Activated CD4-positive, alpha-beta T cell treated with anti-CD3 and anti-CD28 coated beads for 1 hour (primary cell): ENCODE measurements around the gene MIEF2.
"Not testable (repeated sequence)": the region's sequence is repeated elsewhere in the genome, so short reads cannot be mapped to it uniquely, and the experiment has no call there.

Experiments
- DNase-seq: peaks from one replicate; pipeline ENCODE4 v3.0.0-alpha.2; 2020

MIEF2 gene

DNA sequence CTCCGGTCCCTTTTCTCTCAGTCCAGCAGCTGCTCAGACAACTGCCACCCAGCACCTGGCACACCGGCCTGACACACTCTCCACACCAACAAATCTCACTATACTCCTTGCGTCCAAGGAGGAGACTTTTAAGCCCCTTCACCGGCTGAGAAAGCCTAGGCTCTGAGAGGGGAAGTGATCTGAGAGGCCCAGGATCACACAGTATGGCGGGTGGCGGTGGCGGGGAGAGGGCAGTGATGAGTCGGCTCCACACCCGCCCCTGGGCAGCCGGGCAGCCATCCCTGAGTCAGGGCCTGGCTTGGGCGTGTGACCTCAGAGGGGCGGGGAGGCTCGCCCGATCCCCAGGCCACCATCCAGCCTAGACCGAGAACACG, 2.5 kb upstream of the MIEF2 start:
- no peak for DNase-seq

DNA sequence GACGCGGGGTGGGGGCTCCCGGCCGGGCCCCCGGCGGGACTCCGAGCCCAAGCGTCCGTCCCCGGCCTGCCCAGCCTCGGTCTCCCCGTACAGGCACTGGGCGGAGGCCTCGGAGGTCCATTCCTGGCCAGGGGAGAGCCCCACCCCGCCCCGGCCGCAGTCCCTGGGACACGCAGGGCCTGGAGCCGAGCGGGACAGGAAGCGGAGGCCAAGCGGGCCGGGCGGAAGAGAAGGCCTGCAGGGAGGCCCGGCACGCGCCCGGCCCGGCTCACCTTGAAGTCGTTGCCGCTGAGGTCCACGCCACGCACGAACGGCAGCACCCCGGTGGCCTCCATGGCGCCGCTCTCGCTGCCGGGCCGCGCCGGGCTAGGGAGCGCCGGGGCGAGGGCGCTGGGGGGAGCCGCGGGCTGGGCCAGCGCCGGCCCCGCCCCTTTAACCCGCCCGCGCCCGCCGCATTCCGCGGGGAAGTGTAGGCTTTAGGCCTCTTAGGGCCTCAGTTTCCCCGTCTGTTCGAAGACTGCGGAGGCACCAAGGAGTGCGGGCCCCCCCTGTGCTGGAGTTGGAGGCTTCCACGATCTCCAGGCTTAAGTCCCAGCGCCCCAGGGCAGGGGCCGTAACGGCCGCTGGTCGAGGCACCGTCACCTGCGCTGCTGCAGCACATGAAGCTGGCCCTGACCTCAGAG, 2.0 kb upstream of the MIEF2 start, which contains the start of gene FLII:
FLII (minus strand) TSS at position 383 of the 683 bp plus-strand sequence; CDS start at position 335, 48 bp downstream.
- peak; percentile 39 for DNase-seq

DNA sequence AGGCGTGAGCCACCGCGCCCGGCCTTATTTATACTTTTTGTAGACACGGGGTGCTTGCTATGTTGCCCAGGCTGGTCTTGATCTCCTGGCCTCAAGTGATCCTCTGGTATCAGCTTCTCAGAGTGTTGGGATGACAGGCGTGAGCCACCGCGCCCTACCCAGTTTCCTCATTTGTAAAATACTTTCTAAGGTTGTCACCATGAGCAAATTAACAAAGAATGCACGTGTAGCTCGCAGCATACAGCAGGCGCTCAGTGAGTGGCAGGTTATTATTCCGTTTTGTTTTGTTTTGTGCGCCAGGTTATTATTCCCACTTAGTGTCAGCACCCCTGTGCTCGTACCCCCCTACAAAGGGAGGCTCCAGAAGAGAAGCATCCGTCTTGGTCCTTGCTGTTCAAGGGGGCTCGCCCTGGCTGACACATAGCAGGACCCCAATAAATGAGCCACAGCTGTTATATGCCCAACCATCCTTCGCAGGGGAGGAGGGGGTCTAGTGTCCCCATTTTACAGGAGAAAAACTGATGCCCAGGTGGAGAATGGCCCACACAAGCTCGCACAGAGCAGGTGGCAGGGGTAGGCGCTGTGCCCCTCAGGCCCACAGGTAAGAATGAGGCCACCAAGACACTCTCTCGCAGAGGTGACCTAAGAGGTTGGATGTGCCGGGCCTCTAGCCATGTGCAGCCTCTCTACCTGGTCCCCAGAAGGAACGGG, 686 bp upstream of the MIEF2 start:
- DNase-seq = no peak

DNA sequence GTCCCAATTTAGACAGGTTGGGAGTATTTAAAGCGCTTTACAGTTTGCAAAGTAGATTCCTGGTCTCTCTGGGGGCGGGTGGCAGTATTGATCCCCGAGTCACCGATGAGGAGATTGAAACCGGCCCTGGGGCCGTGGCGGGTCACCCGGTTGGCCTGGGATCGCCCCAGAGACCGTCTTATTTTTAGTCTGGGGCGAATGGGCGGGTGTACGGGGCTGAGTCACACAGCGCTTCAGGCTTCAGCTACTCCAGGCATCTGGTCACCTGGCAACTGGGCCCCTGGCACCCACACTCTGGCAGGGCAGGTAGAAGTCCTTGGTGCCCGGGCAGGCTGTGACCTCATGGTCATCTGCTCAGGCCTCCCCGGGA, 669 bp downstream of the MIEF2 start:
- DNase-seq = no peak

DNA sequence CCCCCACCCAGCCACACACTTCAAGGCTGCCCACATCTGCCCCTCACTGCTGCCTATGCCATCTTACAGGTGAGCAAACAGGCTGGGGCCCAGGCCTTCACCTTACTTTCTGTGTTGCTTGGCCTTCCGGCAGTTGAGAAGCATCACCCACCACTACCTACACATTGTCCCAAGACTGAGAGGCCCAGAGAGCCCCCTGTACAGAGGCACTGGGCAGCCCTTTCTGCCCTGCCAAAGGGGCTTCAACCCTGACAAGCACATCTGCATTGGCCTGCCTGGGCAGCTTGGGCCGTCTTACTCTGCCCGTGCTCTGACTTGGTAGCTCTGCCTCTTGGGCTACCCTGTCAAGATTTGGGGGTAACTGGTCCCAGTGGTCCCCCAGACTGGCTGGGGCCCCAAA, 1.2 kb downstream of the MIEF2 start:
- DNase-seq = no peak

DNA sequence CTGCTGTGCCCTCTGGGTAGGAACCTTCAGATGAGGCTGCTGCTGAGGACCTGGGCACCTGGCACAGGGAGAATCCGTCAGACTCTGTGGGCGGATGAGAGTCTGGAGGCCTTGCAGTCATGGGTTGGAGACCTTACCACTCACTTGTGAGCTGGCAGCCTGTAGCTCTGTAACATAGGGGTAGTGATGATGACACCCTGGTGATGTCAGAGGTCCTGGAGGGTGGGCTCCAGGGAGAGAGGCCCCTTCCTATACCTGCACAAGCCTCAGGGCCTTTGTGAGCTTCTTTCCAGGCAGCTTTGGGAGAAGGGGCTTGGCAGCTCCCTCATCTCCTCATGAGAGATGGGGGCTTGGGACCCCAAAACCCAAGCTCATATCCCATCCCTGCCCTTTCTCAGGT, 1.6 kb downstream of the MIEF2 start:
- no peak for DNase-seq

DNA sequence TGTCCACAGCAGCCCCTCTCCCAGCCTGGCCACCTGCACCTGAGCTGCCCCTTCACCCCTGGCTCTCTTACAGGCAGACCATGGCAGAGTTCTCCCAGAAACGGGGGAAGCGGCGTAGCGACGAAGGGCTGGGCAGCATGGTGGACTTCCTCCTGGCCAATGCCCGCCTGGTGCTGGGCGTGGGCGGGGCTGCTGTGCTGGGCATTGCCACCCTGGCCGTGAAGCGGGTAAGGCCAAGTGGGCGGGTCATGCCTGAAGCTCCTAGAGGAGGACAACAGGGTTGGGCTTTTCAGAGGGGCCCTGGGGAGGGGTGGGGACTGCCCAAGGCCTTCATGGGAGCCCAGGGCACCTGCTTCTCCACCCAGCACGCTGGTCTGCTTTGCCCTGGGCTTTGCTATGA, 2.2 kb downstream of the MIEF2 start:
- no peak for DNase-seq

DNA sequence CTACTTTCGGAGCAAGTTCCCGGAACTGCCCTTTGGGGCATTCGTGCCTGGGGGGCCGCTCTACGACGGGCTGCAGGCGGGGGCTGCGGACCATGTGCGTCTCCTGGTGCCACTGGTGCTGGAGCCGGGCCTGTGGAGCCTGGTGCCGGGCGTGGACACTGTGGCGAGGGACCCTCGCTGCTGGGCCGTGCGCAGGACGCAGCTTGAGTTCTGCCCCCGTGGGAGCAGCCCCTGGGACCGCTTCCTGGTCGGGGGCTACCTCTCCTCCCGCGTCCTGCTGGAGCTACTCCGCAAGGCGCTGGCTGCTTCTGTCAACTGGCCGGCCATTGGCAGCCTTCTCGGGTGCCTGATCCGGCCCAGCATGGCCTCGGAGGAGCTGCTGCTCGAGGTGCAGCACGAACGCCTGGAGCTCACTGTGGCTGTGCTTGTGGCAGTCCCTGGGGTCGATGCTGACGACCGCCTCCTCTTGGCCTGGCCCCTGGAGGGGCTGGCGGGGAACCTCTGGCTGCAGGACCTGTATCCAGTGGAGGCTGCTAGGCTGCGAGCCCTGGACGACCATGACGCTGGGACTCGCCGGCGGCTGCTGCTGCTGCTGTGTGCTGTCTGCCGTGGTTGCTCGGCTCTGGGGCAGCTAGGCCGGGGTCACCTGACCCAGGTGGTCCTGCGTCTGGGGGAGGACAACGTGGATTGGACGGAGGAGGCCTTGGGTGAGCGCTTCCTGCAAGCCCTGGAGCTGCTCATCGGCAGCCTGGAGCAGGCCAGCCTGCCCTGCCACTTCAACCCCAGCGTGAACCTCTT, 3.6 kb downstream of the MIEF2 start:
- no peak for DNase-seq

DNA sequence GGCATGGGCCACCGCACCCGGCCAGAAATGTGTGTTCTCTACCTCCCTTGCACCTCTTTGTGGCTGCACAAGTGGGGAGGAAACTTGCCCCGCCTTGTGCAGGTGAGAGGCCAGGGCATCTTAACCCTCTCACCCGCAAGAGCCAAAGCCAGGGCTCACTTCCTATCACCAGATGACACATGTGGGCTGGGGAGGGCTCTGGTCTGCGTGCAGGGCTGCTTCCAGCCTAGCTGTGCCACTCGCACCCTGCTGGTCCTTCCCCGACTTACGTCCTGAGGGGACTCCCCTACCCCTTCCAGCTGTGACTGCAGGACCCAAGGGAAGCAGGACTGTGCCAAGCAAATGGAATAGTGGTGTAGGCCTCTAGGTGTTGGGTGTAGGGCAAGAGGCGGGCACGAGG, 6.9 kb downstream of the MIEF2 start:
- no peak for DNase-seq

DNA sequence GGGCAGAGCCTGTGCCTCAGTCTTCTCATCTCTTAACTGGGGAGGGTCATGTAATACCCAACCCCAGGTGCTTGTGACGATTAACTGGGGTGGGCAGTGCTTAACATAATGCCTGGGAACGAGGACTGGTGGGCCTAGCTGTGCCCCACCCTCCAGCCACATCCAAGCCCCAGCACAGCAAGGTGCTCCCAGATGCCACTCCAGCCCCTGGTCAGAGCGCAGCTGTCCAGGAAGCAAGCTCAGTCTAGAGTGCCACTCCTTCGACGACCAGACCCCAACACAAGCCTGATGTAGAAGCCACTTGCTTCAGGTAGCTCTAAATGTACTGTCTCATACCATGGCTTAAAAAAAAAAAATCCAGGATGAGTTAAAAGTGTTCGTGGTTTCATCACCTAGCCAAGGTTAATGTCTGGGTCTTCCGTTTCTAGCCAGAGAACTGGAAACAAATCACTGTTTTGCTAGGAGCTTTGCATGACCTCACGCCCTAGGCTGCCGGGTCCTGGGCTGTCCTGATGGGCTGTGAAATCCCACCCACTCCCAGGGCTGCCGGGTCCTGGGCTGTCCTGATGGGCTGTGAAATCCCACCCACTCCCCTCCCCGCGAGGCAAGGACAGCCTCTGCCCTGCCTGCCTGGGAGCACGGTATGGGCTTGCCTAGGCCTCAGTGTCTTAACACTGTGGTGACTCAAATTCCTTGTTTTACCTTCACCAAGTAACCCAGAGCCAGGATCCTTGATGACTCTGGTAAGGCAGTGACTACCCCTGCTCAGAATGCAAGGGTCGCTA, 7.7 kb downstream of the MIEF2 start:
- DNase-seq = no peak

DNA sequence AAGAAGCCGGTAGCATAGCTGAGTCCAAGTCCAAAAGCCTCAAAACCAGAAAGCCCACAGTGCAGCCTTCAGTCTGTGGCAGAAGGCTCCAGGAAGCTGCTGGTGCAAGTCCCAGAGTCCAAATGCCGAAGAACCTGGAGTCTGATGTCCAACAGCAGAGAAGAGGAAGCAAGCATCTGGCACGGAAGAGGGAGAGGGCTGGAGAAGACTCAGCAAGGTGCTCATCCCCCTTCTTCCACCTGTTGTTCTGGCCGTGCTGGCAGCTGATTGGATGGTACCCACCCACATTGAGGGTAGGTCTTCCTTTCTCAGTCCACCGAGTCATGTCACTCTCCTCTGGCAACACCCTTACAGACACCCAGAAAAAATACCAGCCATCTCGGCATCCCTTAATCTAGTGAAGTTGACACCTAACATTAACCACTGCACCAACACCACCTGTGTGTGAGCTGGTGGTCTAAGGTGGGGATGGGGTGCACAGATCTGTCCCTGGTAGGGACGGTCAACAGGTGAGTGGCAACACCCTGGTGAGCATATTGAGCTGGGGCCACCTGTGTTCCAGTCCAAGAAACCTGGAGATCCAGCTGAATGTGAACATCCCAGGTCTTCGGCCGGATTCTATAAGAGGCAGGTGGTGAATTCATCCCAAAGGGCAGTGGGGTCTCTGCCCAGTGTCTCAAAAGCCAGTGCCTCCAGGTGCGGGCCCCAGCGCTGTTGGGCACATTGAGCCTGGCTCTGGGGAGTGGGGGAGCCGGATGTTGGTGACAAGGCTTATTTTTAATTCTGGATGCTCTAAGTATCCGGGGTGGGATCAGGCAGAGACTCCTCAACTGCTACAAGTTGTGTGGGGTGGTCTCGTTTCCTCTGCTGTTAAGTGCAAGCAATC, 9.8 kb downstream of the MIEF2 start:
- DNase-seq = no peak

DNA sequence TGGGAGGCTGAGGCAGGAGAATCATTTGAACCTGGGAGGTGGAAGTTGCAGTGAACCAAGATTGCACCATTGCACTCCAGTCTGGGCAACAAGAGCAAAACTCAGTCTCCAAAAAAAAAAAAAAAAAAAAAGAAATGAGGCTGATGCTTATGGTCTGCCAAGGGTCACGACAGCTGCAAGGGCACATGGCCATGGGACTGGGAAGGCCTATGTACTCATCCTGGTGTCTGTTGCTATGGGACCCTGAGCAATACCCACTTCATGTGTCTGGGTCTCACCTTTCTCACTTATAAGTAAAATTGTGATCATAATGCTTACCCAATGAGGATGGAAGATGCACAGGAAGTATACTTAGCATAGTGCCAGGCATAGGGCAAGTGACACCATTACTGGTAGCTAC, 16.6 kb downstream of the MIEF2 start:
- no peak for DNase-seq

DNA sequence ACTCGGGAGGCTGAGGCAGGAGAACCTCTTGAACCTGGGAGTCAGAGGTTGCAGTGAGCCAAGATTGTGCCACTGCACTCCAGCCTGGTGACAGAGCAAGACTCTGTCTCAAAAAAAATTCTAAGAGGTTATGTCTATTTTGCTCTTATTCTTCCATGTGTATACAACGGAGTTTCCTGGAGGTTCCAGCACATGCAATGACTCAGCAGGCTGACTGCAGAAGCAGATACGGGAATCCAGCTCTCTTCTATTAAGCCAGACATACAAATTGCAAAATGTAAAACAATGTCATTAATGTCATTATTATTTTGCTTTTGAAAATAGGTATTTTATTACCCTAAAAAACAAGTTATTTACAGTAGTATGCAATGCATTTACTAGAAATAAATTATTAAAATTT, 18.4 kb downstream of the MIEF2 start:
- DNase-seq = no peak

DNA sequence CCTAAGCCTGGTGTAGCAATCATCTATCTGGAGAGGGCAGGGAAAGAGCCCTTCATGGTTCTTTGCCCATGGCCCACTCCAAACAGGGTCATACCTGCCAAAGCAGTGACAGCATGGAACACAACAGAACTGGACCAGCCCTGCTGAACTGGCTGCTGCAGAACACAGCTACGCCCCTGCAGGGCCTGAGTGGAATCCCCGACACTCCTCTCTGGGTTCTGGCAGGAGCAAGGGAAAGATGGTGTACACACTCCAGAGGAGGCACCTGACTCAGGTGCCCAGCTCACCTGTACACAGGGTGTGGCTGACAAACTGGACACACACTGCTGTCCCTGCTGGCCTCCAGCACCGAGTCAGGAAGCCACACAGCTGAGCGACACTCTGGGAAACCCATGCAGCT, 19.8 kb downstream of the MIEF2 start:
- no peak for DNase-seq

DNA sequence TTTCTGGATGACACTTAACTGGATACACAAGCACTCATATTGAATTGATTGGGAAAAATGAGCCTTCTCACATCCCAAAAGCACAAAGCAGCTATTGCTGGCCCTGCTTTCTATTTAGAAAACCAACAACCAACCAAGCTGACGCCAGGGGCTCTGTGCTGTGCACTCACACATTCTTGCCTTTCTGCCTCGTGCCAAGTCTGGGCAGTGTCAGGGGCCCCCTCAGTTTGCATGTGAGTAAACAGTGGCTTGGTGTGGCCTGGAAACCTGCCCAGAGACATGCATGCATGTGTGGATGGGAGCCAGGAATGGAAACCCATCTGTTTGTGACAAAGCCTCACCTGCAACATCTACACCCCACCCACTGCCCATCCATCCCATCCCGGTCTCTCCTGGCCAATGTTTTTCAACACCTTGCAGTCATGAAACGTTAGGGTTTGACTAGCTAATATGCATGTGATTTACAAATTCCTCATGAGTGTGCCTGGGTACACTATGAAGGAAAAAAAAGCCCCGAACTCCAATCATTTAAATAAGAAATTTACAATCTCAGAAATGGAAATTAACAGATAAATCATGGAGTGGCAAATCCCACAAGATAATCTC, 20.4 kb downstream of the MIEF2 start:
- DNase-seq = no peak

DNA sequence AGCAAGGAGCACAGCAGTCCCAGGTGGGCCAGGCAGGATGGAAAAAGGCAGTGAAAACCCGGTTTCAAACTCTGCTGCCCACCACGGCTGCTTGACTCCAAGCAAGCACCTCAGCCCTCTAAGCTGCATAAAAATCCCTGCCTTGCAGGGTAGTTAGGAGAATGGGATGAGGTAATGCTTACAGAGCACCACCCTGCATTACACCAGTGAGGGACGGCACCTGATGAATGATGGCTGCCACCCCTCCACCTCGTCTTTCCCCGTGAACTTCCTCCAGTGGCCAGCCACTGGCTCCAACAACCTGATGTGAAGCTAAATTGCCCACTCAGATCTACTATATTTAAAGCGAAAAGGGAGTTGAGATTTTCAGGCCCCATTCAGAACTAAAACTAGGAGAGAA, 21.3 kb downstream of the MIEF2 start:
- no peak for DNase-seq

DNA sequence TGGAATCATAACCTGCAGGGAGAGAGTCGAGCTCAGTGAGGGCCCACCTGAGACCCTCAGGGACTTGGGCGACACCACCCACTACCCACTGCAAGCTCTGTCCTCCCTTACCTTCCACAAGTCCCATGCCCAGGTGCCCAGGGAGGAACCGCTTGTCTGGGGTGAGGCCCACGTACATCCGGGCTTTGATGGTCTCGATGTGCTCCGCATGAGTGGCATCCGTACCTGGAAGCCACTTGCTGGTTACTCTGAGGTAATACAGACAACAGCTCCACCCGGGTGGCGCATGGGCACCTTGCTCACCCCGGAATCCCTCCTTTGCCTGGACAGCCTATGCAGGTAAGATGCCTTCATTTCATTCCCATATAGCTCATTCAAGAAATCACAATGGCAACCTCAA, 24.8 kb downstream of the MIEF2 start:
- no peak for DNase-seq

DNA sequence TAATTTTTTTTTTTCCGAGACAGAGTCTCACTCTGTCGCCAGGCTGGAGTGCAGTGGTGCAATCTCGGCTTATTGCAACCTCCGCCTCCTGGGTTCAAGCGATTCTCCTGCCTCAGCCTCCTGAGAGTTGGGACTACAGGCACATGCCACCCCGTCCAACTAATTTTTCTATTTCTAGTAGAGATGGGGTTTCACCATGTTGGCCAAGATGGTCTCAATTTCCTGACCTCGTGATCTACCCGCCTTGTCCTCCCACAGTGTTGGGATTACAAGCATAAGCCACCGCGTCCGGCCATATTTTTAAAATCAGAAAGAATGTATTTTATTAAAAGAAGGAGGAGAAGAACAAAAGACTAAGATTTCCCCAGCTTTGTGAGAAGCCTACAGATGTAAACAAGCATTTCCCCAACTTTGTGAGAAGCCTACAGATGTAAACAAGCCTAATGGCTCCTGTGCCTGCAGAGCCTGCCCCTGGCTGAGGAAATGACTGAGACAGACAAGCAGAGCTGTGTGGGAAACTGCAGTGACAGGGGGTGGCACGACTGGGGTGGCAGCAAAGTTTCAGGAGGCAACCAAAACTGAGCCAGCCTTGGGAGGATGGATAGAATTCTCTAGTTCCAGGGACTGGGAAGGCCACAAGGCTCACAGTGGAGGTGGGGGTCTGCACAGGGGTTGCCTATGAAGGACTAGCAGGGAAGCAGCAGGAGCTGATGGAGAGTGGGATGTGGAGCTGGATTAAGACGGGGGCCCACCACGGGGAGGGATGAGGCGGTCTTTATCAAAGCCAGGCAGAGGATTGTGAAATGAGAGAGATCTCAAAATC, 31.5 kb downstream of the MIEF2 start:
- no peak for DNase-seq

DNA sequence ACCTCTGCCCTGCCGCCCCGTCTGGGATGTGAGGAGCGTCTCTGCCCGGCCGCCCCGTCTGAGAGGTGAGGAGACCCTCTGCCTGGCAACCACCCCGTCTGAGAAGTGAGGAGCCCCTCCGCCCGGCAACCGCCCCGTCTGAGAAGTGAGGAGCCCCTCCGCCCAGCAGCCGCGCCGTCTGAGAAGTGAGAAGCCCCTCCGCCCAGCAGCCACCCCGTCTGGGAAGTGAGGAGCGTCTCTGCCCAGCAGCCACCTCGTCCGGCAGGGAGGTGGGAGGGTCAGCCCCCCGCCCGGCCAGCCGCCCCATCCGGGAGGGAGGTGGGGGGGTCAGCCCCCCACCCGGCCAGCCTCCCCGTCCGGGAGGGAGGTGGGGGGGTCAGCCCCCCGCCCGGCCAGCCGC, 37.6 kb downstream of the MIEF2 start:
- not testable (repeated sequence) for DNase-seq

DNA sequence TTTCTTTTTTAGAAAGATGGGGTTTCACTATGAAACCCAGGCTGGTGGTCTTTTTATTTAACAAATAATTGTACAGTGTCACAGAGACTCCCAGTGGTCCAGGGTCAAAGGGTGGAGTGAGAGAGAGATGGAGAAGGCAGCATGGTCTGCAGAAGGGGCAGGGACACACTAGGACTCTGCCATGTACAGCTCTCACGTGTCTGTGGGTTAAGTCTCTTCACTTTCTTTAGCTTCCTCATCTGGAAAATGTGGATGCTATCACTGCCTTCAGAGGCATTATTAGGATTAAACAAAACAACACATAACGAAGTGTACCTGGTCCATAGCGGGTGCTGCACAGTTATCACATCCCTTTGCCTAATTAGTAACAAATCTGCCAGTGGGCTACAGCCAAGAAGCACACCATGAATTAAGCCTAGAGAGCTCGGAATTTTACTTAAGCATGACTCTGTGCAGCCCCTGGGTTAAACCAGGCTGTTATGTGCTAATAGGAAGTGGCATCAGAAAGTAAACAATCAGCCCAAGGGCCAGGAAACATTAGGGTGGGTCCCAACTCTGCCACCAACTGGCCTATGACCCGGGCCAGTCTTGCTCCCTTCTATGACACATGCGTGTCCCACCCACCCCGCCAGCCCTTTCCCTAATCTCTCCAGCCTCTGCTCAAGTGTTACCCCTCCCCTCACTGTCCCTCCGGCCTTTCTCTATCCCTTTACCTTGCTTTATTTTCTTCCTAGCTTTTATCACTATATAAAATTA, 40.4 kb downstream of the MIEF2 start:
- DNase-seq = no peak
